Measurements from ENCODE around the gene PCNT.
"Not testable (repeated sequence)": the region's sequence is repeated elsewhere in the genome, so short reads cannot be mapped to it uniquely, and the experiment has no call there.

The PCNT gene

DNA sequence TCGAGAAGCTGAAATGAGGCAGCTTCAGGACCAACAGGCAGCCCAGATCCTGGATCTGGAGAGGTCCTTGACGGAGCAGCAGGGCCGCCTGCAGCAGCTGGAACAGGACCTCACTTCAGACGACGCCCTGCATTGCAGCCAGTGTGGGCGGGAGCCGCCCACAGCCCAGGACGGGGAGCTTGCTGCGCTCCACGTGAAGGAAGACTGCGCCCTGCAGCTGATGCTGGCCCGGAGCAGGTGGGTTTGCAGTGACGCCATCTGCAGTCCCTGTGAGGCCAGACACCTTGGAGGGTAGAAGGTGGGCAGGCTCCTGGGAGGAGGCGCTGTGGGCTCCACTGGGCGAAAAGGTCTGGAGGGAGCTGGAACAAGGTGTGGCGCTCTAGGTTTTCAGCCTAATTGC lies 39.7 kb downstream of the PCNT start:
- DNase-seq, result no peak

DNA sequence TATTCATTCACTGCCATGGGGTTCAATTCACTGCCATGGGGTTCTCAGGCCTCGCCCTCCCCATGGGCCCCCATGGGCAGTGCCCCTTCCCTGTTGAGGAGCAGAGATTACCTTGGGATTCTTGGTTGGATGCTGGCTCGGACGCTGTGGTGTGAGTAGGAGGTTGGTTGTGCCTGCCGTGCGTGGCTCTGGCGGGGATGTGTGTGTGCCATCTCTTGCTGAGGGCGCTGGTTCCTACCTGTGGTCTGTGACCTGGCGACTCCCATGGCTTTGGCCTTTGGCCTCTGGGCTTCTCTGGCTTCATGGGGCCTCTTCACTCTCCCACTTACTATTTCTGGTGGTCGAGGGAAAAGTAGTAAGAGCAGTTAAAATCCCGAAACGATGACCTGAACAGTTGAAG lies 42.1 kb downstream of the PCNT start:
- DNase-seq, result no peak

GRCh38 chr21:46366561-46366960 lies 42.6 kb downstream of the PCNT start:
- no peak for DNase-seq

- no peak for DNase-seq
Observed at GRCh38 chr21:46366966-46367365, 43.0 kb downstream of the PCNT start.

GRCh38 chr21:46368533-46369285 lies 44.8 kb downstream of the PCNT start:
- no peak for DNase-seq

DNA sequence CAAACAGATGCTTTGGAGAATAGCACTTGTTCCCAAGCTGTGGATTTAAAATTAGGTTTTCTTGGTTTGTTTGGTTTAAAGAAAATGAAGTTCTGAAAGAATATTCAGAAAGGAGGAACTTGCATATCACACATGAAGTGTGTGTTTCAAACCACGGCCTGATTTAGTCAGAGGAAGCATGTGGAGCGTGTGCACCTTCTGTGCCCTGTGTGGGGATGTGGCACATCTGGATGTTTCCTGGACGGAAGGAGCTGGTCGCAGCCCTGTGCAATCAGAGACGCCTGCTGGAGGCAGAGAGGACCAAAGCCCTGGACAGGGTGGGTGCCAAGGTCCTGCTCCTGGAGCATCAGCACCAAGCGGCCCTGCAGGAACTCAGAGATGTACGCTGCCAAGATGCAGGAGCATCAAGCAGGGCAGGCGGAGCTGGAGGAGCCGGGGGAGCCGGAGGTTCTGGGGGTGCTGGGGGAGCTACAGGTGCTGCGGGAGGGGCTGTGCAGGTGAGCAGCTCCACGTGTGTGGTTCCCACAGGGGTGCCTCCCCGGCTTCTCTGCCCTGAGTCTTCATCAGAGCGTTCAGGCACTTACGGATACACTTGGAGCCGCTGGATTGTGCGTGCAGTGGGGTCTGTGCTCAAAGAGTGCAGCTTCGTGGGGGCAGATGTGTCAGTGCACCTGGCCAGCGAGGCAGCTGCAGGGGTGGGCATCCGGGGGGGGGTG lies 45.7 kb downstream of the PCNT start:
- DNase-seq, result no peak

DNA sequence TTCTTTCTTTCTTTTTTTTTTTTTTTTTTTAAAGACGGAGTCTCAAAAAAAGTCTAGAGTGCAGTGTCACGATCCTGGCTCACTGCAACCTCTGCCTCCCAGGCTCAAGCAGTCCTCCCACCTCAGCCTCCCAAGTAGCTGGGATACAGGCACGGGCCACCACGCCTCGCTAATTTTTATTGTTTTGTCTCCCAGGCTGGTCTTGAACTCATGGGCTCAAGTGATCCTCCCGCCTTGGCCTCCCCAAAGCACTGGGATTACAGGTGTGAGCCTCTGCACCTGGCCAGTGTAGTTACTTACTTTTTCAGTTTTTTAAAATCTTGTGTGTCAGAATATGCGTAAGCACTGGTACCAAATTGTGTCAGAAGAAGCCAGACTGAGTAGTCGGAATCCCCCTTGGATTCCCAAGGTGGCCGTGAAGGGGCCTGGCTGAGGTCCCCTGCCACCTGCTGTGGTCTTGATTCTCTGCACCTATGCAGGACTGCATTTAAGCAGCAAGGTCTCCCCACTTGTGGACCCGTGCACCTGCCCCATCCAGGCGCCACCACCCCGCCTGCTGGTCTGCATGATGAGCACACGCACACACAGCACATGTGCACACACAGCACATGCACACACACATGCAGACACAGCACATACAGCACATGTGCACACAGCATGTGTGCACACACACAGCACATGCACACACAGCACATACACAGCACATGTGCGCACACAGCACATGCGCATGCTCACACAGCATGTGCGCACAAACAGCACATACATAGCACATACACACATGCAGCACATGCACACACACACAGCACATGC lies 47.5 kb downstream of the PCNT start:
- DNase-seq, result no peak

DNA sequence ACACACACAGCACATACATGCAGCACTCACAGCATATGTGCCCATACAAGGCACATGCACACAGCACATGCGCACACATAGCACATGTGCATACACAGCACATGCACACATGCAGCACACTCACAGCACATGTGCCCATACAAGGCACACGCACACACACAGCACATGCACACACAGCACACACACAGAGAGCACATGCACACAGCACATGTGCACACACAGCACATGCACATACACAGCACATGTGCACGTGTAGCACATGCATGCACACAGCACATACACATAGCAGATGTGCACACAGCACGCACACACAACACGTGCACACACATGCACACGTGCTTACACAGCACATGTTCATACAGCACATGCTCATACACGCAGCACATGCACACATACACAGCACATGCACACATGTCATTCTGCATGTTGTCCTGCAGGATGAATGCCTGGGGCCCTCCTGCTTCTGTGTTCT lies 48.1 kb downstream of the PCNT start:
- DNase-seq, result no peak

GRCh38 chr21:46372947-46373346 lies 49.0 kb downstream of the PCNT start:
- not testable (repeated sequence) for DNase-seq

DNA sequence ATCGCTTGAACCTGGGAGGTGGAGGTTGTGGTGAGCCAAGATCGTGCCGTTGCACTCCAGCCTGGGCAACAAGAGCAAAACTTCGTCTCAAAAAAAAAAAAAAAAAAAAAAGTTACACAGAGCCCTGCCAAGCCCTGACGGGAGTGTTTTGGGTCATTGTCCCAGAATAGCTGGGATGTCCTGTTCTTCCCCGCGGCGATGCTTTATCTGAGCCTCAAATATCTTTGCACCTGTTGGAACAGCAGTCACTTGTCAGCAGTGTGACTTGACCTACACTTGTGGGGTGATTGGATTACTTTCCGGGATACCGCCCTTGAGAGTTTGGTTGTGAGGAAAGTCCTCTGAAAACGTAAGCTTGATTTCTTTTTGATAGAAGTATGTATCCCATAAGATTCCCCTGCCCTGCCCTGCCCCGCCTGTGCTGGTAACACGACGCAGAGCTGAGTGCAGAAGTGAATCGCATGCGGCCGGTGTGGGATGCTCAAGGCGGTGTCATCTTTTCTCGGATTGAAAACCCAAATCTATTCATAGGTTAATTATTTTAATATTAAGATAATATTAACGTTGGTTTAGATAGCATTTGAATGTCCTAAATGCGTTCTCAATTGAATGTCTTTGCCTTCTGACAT lies 50.9 kb downstream of the PCNT start:
- DNase-seq, result no peak

DNA sequence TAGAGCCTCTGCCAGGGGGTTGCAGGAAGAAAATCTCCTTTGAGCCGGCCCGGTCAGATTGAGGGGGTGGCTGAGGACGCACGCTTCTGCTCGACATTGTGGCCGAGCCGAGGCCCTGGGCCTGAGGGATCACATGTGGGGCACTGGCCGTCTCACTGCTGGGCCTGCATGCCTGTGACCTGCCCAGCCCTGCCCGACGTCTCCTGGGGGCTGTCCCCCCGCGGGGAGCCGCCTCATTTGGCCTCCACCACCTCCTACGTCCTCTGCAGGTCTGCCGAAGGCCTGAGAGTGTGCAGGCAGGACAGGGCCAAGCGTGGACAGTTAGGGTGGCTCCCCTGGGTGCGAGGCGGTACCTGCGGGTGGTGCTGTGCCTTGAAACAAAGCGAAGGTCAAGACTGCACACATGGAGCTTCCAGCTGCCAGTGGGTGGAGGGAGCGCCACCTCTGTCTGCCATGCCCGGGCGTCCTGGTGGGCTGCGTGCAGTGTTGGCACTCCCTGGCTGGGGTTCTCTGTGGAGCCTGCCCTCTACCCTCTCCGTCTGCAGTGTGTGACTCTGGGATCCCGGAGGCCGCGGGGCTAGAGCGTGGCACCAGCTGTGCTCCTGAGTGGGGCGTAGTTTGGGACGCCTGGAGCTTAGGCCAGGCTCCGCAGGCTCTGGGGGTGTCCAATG lies 51.7 kb downstream of the PCNT start:
- DNase-seq, result no peak

- no peak for DNase-seq
Observed at GRCh38 chr21:46376231-46376628, 52.3 kb downstream of the PCNT start.

- DNase-seq, result no peak
Observed at GRCh38 chr21:46376856-46377453, 53.0 kb downstream of the PCNT start.

GRCh38 chr21:46377789-46378188 lies 53.8 kb downstream of the PCNT start:
- DNase-seq, result no peak

DNA sequence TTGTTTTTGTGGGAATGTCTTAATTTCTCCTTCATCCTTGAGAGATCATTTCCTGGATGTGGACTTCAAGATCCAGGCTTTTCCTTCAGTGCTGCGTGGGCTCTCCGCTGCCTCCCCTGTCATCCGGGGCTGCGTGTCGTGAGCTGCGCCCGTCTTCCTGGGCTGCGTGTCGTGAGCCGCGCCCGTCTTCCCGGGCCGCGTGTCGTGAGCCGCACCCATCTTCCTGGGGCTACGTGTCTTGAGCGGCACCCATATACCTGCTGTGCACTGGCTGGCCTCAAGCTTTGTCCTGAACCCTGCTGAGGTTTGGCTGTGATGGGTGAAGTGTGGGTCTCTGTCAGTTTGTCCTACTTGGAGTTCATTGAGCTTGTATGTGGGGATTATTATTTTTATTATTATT lies 55.1 kb downstream of the PCNT start:
- DNase-seq, result no peak

GRCh38 chr21:46379691-46380090 lies 55.7 kb downstream of the PCNT start:
- DNase-seq, result no peak

DNA sequence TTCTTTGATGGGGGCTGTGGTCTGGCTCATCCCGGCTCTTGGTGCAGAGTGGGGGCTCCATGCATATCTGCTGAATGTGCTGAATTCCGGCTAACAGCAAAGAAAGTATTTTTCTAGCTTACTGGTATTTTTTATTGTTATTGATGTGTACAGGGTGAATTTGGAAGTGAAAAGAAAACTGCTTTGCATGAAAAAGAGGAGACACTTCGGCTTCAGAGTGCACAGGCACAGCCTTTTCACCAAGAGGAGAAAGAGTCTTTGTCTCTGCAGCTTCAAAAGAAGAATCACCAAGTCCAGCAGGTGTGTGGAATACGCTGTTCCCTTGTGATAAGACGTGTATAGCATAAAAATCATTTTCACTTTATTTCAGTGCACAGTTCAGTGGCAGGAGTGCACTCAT lies 57.6 kb downstream of the PCNT start:
- DNase-seq, result no peak

- DNase-seq, result no peak
Observed at GRCh38 chr21:46384556-46384955, 60.6 kb downstream of the PCNT start.

- DNase-seq, result no peak
Observed at GRCh38 chr21:46385846-46386733, 62.1 kb downstream of the PCNT start.

DNA sequence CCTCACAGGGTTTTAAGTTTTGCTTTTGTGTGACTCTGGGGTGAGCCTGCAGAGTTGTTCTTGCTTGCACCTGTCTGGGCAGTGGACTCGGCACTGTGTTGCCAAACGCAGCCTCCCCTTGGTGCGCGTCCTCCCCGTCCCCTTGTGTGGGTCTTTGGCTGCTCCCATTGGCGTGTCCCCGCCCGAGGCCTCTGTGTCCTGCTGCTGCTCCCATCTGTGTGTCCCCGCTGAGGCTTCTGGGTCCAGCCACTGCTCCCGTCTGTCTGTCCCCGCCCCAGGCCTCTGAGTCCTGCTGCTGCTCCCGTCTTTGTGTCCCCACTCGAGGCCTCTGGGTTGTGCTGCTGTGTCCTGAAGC lies 62.8 kb downstream of the PCNT start:
- DNase-seq, result no peak

DNA sequence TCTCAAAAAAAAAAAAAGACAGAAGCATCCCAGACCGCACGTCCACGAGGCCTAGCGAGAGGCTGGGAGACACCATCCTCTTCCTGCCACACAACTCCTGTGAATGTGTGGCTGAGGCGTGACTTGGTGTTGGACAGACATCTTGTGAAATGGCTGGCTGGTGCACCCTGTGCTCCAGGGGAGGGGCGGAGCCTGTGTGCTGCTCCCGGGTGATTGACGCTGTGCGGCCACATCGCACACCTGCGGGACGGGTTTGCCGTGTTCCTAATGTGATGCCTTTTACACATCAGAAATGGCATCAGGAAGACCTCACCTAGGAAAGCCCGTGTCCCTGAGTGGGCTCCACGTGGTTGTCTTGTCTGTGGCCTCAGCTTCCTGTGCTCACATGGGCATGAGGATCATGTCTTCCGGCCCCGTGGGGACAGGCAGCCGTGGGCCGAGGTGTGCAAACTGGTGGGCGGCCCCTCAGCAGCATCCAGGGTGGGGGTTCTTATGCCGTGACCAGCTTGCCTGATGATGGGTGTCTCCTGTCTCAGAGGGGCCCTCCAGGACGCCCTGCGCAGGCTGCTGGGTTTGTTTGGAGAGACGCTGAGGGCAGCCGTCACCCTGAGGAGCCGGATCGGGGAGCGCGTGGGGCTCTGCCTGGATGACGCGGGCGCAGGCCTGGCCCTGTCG lies 64.4 kb downstream of the PCNT start:
- DNase-seq, result no peak
